ENCODE data around the gene ATP11C.

- TF ChIP-seq POLR2A (IDR thresholded peaks at IDR 0.05): no peak
- TF ChIP-seq CTCF (IDR thresholded peaks at IDR 0.05 in 4 of 5, conservative IDR thresholded peaks at IDR 0.05 in 1 of 5): no peak
Observed at GRCh38 chrX:139724626-139725025, 208.2 kb downstream of the ATP11C start.
